Erythroblast (primary cell): ENCODE results near the gene RHEBL1.

Experiments
- GATA1 ChIP-seq: IDR thresholded peaks from 2 replicates; pipeline ENCODE4 v1.6.1; 2011; ENCODE audit warnings: low read depth, mild to moderate bottlenecking, control low read depth, low read length, moderate library complexity
- POLR2A ChIP-seq: IDR thresholded peaks from 2 replicates; pipeline ENCODE4 v1.6.1; 2011; ENCODE audit warnings: mild to moderate bottlenecking, low read length

DNA sequence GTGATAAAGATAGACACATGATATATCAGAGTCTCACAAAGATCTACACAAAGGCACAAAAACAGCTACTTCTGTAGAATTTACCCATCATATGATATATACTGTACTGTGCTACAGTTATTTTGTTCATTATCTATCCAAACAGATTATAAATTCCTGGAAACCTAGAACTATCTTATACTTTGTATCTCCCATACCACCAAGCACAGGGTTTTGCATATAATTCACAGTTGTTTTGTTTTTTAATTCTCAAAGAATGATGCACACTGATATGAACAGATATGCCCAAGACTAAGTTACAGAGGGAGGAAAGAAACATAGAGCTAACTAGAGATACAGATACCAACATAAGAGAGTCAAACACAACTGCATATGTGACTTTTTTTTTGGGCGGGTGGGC is 54.6 kb downstream of the RHEBL1 start:
- TF ChIP-seq POLR2A (peak; percentile 42), GATA1 (no peak)
